ENCODE measurements around the gene PROKR1. TPM values are rescaled to one million over a fixed set of nuclear protein-coding genes. Genes with fewer than 3 reads are reported as not detected.

PROKR1 gene
- total and polyA plus RNA-seq, 8 donors: not detected

DNA sequence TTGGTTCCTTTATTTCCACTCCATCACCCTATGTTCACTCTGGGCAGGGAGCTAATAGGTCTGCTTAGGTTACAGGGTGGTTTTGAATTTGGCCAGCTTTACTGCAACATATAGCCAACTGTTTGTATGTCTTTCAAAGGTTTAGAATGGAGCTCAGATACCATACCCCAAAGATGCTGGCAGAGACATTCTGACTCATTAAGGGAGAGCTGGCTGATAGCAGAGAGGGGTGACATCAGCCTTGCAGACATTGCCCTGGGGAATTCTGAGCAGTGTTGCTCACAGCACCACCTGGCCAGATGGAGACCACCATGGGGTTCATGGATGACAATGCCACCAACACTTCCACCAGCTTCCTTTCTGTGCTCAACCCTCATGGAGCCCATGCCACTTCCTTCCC lies 2.1 kb downstream of the PROKR1 start:
- Histone ChIP-seq H3K27ac (no peak overlapping the region), H3K9me3 (peaks cover 0 to 10% (median 4%) of the 10 kb centered on the region in 4 donors), H3K4me3 (no peak overlapping the region), H3K36me3 (no peaks in the 10 kb centered on the region), H3K4me1 (peaks cover 10 to 17% (median 14%) of the 10 kb centered on the region in 4 donors), H3K27me3 (peaks cover 0 to 73% (median 27%) of the 10 kb centered on the region in 3 donors)
- DNase-seq: no peak
- intact Hi-C loops (cut with DNase I; ENCODE audit: low total_unique reads): no loop called here
- TF ChIP-seq POLR2A (IDR thresholded peaks at IDR 0.05): no peak
- TF ChIP-seq EP300 (IDR thresholded peaks at IDR 0.05): no peak
- TF ChIP-seq, protein P1, sequence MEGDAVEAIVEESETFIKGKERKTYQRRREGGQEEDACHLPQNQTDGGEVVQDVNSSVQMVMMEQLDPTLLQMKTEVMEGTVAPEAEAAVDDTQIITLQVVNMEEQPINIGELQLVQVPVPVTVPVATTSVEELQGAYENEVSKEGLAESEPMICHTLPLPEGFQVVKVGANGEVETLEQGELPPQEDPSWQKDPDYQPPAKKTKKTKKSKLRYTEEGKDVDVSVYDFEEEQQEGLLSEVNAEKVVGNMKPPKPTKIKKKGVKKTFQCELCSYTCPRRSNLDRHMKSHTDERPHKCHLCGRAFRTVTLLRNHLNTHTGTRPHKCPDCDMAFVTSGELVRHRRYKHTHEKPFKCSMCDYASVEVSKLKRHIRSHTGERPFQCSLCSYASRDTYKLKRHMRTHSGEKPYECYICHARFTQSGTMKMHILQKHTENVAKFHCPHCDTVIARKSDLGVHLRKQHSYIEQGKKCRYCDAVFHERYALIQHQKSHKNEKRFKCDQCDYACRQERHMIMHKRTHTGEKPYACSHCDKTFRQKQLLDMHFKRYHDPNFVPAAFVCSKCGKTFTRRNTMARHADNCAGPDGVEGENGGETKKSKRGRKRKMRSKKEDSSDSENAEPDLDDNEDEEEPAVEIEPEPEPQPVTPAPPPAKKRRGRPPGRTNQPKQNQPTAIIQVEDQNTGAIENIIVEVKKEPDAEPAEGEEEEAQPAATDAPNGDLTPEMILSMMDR (IDR thresholded peaks at IDR 0.05): no peak
- TF ChIP-seq POLR2AphosphoS5 (IDR thresholded peaks at IDR 0.05): no peak

DNA sequence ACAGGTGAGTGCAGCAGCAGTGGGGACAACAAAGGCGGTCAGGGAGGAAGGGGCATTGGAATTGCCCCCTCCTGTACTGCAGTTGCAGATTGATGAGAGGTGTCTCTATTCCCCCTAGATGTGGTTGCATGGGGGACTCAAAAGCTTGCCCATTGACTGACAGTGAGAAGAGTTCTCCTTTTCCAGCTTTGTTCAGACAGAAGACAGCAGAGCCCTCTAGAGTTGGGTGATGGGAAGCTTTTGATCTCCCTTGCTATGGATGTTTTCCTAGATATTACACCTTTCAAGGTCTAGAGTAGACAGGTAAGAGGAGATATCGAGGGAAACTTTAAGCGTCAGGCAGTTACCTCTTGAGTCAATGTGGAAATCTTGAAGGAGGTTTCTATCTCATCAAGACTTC lies 2.9 kb downstream of the PROKR1 start:
- TF ChIP-seq POLR2AphosphoS5 (IDR thresholded peaks at IDR 0.05) (no peak), POLR2A (IDR thresholded peaks at IDR 0.05) (no peak), EP300 (IDR thresholded peaks at IDR 0.05) (no peak)
- TF ChIP-seq, protein P1 (IDR thresholded peaks at IDR 0.05): no peak
- peaks cover 0 to 67% (median 27%) of the 10 kb centered on the region in 3 donors for H3K27me3 ChIP-seq

DNA sequence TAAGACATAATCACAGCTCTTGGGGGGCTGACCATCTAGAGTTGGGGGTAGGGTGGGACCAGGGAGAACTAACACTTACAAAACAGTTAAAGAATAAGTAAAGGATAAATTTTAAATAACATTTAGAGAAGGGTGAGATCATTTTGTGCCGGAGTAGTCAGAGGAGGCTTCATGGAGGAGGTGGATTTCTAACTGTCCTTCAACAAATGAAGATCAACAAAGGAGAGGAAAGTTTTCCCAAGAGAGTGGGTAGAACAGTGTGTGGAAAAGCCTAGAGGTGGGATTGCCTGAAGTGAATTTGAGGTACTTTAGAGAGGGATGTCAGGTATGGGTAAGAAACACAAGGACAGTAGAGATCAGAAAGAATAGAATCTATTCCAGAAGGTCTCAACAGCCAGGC lies 7.3 kb downstream of the PROKR1 start:
- H3K4me1 ChIP-seq: peaks cover 0 to 21% (median 11%) of the 10 kb centered on the region in 4 donors
- no peaks in the 10 kb centered on the region for H3K36me3 ChIP-seq
- no peak overlapping the region for H3K4me3 ChIP-seq
- no peak for DNase-seq
- WGBS, 5 donors: 96 to 100% (median 97%) methylated on average over 1 of the region's 1 CpG
- intact Hi-C loops (cut with DNase I; ENCODE audit: low total_unique reads): no loop called here
- H3K27me3 ChIP-seq: peaks cover 0 to 24% (median 0%) of the 10 kb centered on the region in 3 donors
- TF ChIP-seq POLR2A (IDR thresholded peaks at IDR 0.05) (no peak), EP300 (IDR thresholded peaks at IDR 0.05) (no peak), POLR2AphosphoS5 (IDR thresholded peaks at IDR 0.05) (no peak)
- TF ChIP-seq, protein P1 (IDR thresholded peaks at IDR 0.05): no peak
- no peaks in the 10 kb centered on the region for H3K9me3 ChIP-seq
- no peak overlapping the region for H3K27ac ChIP-seq

More for the DNA sequence above, 2.9 kb downstream of the PROKR1 start:
- Histone ChIP-seq H3K36me3 (no peaks in the 10 kb centered on the region), H3K9me3 (peaks cover 0 to 5% (median under 1%) of the 10 kb centered on the region in 4 donors), H3K4me1 (peaks cover 10 to 17% (median 14%) of the 10 kb centered on the region in 4 donors), H3K27ac (no peak overlapping the region), H3K4me3 (no peak overlapping the region)
- intact Hi-C loops (cut with DNase I; ENCODE audit: low total_unique reads): no loop called here
- 88 to 96% (median 93%) methylated on average over 3 of the region's 3 CpGs for WGBS, 5 donors
- no peak for DNase-seq

DNA sequence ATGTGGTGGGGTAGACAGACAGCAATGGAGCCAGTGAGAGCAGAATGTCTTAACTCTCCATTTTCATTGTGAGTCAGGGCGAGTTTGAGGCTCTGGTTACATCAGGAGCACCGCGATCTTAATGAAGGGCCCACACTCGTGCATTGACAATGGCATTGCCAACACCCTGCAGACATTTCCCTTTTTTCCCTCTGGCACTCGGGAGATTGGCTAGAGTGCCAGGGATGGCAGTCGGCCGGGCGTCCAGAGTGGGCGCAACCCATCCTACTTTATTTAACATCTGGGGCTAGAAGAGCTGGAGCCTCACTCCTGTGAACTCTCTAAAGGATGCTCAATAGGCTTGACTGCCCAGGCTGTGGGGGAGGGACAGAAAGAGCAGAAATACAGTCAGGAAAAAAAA lies 9.7 kb downstream of the PROKR1 start:
- Histone ChIP-seq H3K9me3 (no peaks in the 10 kb centered on the region), H3K4me1 (peaks cover 0 to 21% (median 11%) of the 10 kb centered on the region in 4 donors), H3K27me3 (peaks cover 0 to 4% (median 0%) of the 10 kb centered on the region in 3 donors), H3K36me3 (no peaks in the 10 kb centered on the region), H3K27ac (peak overlapping the region in 1 of 5 donors; percentile 9), H3K4me3 (no peak overlapping the region)
- intact Hi-C loops (cut with DNase I; ENCODE audit: low total_unique reads): no loop called here
- WGBS, 5 donors: 36 to 71% (median 39%) methylated on average over 9 of the region's 9 CpGs
- no peak for DNase-seq
- TF ChIP-seq EP300 (IDR thresholded peaks at IDR 0.05): no peak
- TF ChIP-seq POLR2AphosphoS5 (IDR thresholded peaks at IDR 0.05): no peak
- TF ChIP-seq, protein P1 (IDR thresholded peaks at IDR 0.05): no peak
- no peak for TF ChIP-seq POLR2A (IDR thresholded peaks at IDR 0.05)

Data from stomach (tissue), 9 donors.